ENCODE results near the gene SPAG5. TPM values are rescaled to one million over a fixed set of nuclear protein-coding genes. Genes with fewer than 3 reads are reported as not detected.

The SPAG5 gene
- total RNA-seq, 1 donor: 31.8 TPM

DNA sequence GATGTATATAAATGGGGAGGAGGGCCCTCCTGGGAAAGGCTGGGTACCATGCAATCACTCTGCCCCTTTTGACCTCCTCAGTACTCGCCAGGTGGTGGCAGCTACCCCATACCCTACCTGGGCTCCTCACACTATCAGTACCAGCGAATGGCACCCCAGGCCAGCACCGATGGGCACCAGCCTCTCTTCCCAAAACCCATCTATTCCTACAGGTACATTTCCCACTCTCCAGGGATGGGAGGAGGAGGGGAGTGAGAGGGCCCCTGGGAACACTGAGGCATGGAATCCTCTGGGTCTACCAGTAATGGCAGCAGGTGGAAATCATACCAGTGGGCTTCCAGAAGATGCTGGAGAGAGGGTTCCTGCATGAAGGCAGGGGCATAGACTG lies 69.8 kb downstream of the SPAG5 start:
- H3K4me3 ChIP-seq (ENCODE audit: low read depth, low read length): no peak overlapping the region
- TF ChIP-seq, protein P1, sequence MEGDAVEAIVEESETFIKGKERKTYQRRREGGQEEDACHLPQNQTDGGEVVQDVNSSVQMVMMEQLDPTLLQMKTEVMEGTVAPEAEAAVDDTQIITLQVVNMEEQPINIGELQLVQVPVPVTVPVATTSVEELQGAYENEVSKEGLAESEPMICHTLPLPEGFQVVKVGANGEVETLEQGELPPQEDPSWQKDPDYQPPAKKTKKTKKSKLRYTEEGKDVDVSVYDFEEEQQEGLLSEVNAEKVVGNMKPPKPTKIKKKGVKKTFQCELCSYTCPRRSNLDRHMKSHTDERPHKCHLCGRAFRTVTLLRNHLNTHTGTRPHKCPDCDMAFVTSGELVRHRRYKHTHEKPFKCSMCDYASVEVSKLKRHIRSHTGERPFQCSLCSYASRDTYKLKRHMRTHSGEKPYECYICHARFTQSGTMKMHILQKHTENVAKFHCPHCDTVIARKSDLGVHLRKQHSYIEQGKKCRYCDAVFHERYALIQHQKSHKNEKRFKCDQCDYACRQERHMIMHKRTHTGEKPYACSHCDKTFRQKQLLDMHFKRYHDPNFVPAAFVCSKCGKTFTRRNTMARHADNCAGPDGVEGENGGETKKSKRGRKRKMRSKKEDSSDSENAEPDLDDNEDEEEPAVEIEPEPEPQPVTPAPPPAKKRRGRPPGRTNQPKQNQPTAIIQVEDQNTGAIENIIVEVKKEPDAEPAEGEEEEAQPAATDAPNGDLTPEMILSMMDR (IDR thresholded peaks at IDR 0.05; ENCODE audit: insufficient read depth, low read length): no peak
- DNase-seq (ENCODE audit: low read depth): no peak

DNA sequence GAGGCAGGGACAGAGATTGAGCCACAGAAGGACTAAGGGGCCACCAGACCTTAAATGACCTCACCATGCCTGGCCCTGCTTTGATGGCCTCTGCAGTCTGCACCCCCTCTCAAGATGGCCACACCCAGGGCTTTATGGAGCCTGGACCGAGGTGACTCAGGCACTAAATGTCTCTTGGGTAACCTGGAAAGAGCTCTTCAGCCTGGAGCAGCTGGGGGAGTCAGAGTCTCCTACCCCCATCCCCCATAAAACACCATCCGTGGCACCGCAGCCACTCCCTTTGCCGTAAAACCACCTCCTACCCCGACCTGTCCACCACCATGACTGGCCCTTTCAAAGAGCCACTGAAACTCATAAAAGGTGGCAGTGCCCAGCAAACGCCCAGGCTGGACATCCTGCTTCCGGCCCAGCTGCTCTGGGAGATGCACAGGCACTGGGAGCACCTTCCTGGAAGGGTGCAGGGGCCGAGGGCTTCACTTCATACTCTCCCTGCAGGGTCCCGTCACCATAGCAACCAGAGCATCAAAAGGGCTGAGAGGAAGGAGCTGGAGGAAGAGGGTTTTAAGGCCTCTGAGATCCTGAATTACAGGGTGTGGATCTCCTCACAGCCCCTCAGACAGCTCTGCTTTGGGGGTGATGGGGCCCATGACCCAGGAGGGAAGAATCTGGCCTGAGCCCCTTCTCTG lies 70.4 kb downstream of the SPAG5 start:
- H3K4me3 ChIP-seq (ENCODE audit: low read depth, low read length): no peak overlapping the region

DNA sequence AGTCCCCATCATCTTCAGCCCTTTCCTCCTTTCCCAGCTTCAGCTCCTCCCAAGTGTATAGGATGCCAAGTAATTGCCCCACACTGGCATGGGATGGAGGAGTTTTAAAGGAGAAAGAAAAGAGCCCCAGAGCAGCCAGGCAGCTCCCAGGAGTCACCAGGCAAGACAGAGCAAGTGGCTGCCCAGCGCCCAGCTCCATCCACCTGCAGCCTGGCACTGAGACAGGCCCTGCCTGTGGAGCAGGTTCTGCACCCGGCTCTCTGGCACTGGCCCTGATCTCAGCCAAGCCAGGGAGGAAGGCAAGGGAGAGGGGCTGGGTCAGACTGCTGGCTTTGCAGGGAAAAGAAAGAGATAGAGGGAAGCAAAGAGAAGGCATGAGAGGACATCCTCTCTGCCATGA lies 71.0 kb downstream of the SPAG5 start:
- TF ChIP-seq, protein P1 (IDR thresholded peaks at IDR 0.05; ENCODE audit: insufficient read depth, low read length): no peak
- DNase-seq (ENCODE audit: low read depth): no peak
- no peak overlapping the region for H3K4me3 ChIP-seq (ENCODE audit: low read depth, low read length)

More for the DNA sequence above, 70.4 kb downstream of the SPAG5 start:
- DNase-seq (ENCODE audit: low read depth): no peak
- TF ChIP-seq, protein P1 (IDR thresholded peaks at IDR 0.05; ENCODE audit: insufficient read depth, low read length): no peak

Other genes starting within 250 kb of the SPAG5 start
- gene POLDIP2, start 241.5 kb downstream of the SPAG5 start, total RNA-seq (ENCODE audit: low replicate concordance): 22.9 and 66.6 TPM in 2 replicates
- not detected in 2 replicates for gene SEBOX, start 233.8 kb downstream of the SPAG5 start, total RNA-seq (ENCODE audit: low replicate concordance)
- gene VTN, start 228.7 kb downstream of the SPAG5 start, total RNA-seq (ENCODE audit: low replicate concordance): 0.09 and 0.82 TPM in 2 replicates
- 7.8 and 9.0 TPM in 2 replicates for gene SARM1, start 227.3 kb downstream of the SPAG5 start, total RNA-seq (ENCODE audit: low replicate concordance)
- 2.0 and 7.9 TPM in 2 replicates for gene SLC46A1, start 192.8 kb downstream of the SPAG5 start, total RNA-seq (ENCODE audit: low replicate concordance)
- gene SLC13A2, start 125.4 kb downstream of the SPAG5 start, total RNA-seq (ENCODE audit: low replicate concordance): not detected in 2 replicates
- gene FOXN1, start 92.7 kb downstream of the SPAG5 start, total RNA-seq (ENCODE audit: low replicate concordance): not detected in 2 replicates
- 12.2 and 18.2 TPM in 2 replicates for gene UNC119, start 46.4 kb downstream of the SPAG5 start, total RNA-seq (ENCODE audit: low replicate concordance)
- gene PIGS, start 27.5 kb downstream of the SPAG5 start, total RNA-seq (ENCODE audit: low replicate concordance): 15.8 and 26.9 TPM in 2 replicates
- 17.6 and 36.3 TPM in 2 replicates for gene ALDOC, start 22.1 kb downstream of the SPAG5 start, total RNA-seq (ENCODE audit: low replicate concordance)
- 4.3 TPM in 1 of 2 replicates, not detected in the other for gene RSKR, start 15.2 kb upstream of the SPAG5 start, total RNA-seq (ENCODE audit: low replicate concordance)
- 99.3 and 200 TPM in 2 replicates for gene BLTP2, start 46.1 kb upstream of the SPAG5 start, total RNA-seq (ENCODE audit: low replicate concordance)
- 32.5 and 36.9 TPM in 2 replicates for gene SDF2, start 62.9 kb upstream of the SPAG5 start, total RNA-seq (ENCODE audit: low replicate concordance)
- 46.8 and 60.5 TPM in 2 replicates for gene SUPT6H, start 63.2 kb upstream of the SPAG5 start, total RNA-seq (ENCODE audit: low replicate concordance)
- gene PROCA1, start 112.9 kb upstream of the SPAG5 start, total RNA-seq (ENCODE audit: low replicate concordance): 0.49 and 1.5 TPM in 2 replicates
- 154 and 412 TPM in 2 replicates for gene RAB34, start 118.8 kb upstream of the SPAG5 start, total RNA-seq (ENCODE audit: low replicate concordance)
- 322 and 1,093 TPM in 2 replicates for gene RPL23A, start 121.0 kb upstream of the SPAG5 start, total RNA-seq (ENCODE audit: low replicate concordance)
- 7.8 TPM in 1 of 2 replicates, not detected in the other for gene TLCD1, start 127.2 kb upstream of the SPAG5 start, total RNA-seq (ENCODE audit: low replicate concordance)
- gene NEK8, start 129.8 kb upstream of the SPAG5 start, total RNA-seq (ENCODE audit: low replicate concordance): 4.9 and 6.8 TPM in 2 replicates
- 8.1 and 21.3 TPM in 2 replicates for gene TRAF4, start 145.0 kb upstream of the SPAG5 start, total RNA-seq (ENCODE audit: low replicate concordance)
- 1.6 and 7.0 TPM in 2 replicates for gene FAM222B, start 243.8 kb upstream of the SPAG5 start, total RNA-seq (ENCODE audit: low replicate concordance)

All from fibroblast of the aortic adventitia (primary cell).